ENCODE data around the gene TRIM46. TPM values are rescaled to one million over a fixed set of nuclear protein-coding genes. Genes with fewer than 3 reads are reported as not detected.
A peak's percentile ranks its signal among the peaks of the same experiment; 100 is the strongest.
"Not testable (repeated sequence)": the region's sequence is repeated elsewhere in the genome, so short reads cannot be mapped to it uniquely, and the experiment has no call there.

TRIM46 gene
- total RNA-seq, 1 donor from 2014 or later, result 10.7 TPM

DNA sequence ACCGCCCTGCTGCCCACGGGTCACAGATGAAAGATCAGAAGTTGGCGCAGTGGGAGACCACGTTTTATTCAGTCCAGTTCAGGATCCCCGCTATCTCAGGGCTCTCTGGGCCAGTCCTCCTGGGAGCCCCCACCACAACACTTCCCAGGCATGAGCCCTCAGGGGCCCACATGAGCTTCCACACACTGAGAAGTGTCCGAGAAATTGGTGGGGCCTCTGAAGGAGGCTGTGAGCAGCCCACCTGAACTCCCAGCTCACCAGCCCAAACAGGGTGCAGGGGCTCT, 12.1 kb downstream of the TRIM46 start:
- H3K9me3 Mint-ChIP-seq (ENCODE audit: low read depth), result no peaks in the 10 kb centered on the region
- H3K4me1 Mint-ChIP-seq (ENCODE audit: low read depth), result peaks cover 9% of the 10 kb centered on the region
- no peak overlapping the region for H3K27ac Mint-ChIP-seq (ENCODE audit: unreplicated experiment)
- no peak for TF ChIP-seq CTCF (IDR thresholded peaks at IDR 0.05)
- H3K4me3 Mint-ChIP-seq (ENCODE audit: unreplicated experiment), result no peak overlapping the region
- peaks cover 10% of the 10 kb centered on the region for H3K36me3 Mint-ChIP-seq (ENCODE audit: low read depth)
- no peaks in the 10 kb centered on the region for H3K27me3 Mint-ChIP-seq (ENCODE audit: low read depth)
- peak; percentile 66 for DNase-seq (ENCODE audit: low spot score)

- no peak for TF ChIP-seq CTCF (IDR thresholded peaks at IDR 0.05)
- H3K4me3 Mint-ChIP-seq (ENCODE audit: unreplicated experiment), result no peak overlapping the region
- DNase-seq (ENCODE audit: low spot score), result peak; percentile 51
- H3K4me1 Mint-ChIP-seq (ENCODE audit: low read depth), result peaks cover 9% of the 10 kb centered on the region
- H3K27ac Mint-ChIP-seq (ENCODE audit: unreplicated experiment), result no peak overlapping the region
- peaks cover 9% of the 10 kb centered on the region for H3K36me3 Mint-ChIP-seq (ENCODE audit: low read depth)
- H3K9me3 Mint-ChIP-seq (ENCODE audit: low read depth), result no peaks in the 10 kb centered on the region
- no peaks in the 10 kb centered on the region for H3K27me3 Mint-ChIP-seq (ENCODE audit: low read depth)
Measured at GRCh38 chr1:155186067-155186793, 12.6 kb downstream of the TRIM46 start.

DNA sequence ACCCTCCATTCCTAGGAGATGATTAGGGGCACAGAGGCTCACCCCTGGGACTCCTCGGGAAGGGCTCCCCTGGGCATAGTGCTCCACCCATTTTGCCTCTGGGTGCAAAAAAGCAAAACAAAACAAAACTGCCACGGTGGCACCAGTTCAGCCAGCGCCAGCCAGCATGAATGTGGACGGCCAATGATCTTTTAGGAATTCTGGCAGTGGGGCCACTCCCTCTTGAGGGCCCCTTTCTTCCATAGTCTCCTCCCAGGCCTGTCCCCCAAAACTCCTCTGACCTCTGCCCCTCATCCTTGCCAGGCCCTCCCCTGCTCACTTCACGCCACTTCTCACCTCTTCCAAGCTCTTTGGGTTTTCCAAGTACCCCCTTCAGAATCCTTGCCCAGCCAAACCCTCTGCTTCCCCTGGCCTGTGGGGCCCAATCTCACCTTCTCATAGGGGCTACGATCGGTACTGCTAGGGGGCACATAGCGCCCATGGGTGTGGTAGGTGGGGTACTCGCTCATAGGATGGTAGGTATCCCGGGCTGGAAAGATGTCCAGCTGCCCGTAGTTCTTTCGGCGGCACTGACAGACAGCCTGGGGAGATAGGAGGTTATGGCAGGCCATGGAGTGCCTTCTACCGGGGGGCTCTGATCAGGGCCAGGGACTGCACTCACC, 13.3 kb downstream of the TRIM46 start:
- Mint-ChIP-seq H3K36me3 (ENCODE audit: low read depth) (peaks cover 8% of the 10 kb centered on the region), H3K9me3 (ENCODE audit: low read depth) (no peaks in the 10 kb centered on the region), H3K27me3 (ENCODE audit: low read depth) (no peaks in the 10 kb centered on the region), H3K4me3 (ENCODE audit: unreplicated experiment) (no peak overlapping the region), H3K4me1 (ENCODE audit: low read depth) (peaks cover 10% of the 10 kb centered on the region), H3K27ac (ENCODE audit: unreplicated experiment) (no peak overlapping the region)
- no peak for DNase-seq (ENCODE audit: low spot score)
- TF ChIP-seq CTCF (IDR thresholded peaks at IDR 0.05), result no peak

GRCh38 chr1:155187456-155187891, 13.8 kb downstream of the TRIM46 start:
- no peak for TF ChIP-seq CTCF (IDR thresholded peaks at IDR 0.05)
- Mint-ChIP-seq H3K27me3 (ENCODE audit: low read depth) (no peaks in the 10 kb centered on the region), H3K27ac (ENCODE audit: unreplicated experiment) (no peak overlapping the region), H3K4me3 (ENCODE audit: unreplicated experiment) (no peak overlapping the region), H3K9me3 (ENCODE audit: low read depth) (no peaks in the 10 kb centered on the region), H3K36me3 (ENCODE audit: low read depth) (peaks cover 8% of the 10 kb centered on the region), H3K4me1 (ENCODE audit: low read depth) (peaks cover 14% of the 10 kb centered on the region)
- peak; percentile 62 for DNase-seq (ENCODE audit: low spot score)

DNA sequence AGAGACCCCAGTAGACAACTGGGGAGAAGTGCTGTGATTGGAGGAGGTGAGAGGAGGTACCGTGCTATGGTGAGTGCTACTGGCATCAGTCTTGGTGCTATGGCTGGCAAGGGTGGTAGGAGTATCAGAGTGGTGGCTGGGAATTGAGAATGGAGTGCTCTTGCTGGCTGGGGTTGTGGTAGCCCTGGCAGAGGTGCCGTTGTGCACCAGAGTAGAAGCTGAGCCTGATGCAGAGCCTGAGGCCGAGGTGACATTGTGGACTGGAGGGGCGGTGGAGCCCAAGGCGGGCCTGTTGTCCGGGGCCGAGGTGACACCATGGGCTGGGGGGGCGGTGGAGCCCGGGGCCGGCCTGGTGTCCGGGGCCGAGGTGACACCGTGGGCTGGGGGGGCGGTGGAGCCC, 14.6 kb downstream of the TRIM46 start:
- no peak for TF ChIP-seq CTCF (IDR thresholded peaks at IDR 0.05)
- peaks cover 5% of the 10 kb centered on the region for H3K36me3 Mint-ChIP-seq (ENCODE audit: low read depth)
- H3K4me3 Mint-ChIP-seq (ENCODE audit: unreplicated experiment), result no peak overlapping the region
- peaks cover 20% of the 10 kb centered on the region for H3K4me1 Mint-ChIP-seq (ENCODE audit: low read depth)
- H3K27me3 Mint-ChIP-seq (ENCODE audit: low read depth), result no peaks in the 10 kb centered on the region
- no peaks in the 10 kb centered on the region for H3K9me3 Mint-ChIP-seq (ENCODE audit: low read depth)
- DNase-seq (ENCODE audit: low spot score), result peak; percentile 53
- H3K27ac Mint-ChIP-seq (ENCODE audit: unreplicated experiment), result peak overlapping the region; percentile 38

GRCh38 chr1:155189926-155190325, 16.3 kb downstream of the TRIM46 start:
- not testable (repeated sequence) for H3K27ac Mint-ChIP-seq (ENCODE audit: unreplicated experiment); H3K9me3 Mint-ChIP-seq (ENCODE audit: low read depth); H3K27me3 Mint-ChIP-seq (ENCODE audit: low read depth); H3K36me3 Mint-ChIP-seq (ENCODE audit: low read depth); H3K4me3 Mint-ChIP-seq (ENCODE audit: unreplicated experiment)
- H3K4me1 Mint-ChIP-seq (ENCODE audit: low read depth), result peaks cover 35% of the 10 kb centered on the region
- peak; percentile 91 for DNase-seq (ENCODE audit: low spot score)
